CD4-positive, alpha-beta T cell treated with Interleukin-15 for 4 hours (primary cell): ENCODE data around the gene USP47.

Experiments
- DNase-seq: peaks from one replicate; pipeline ENCODE4 v3.0.0-alpha.2; 2020; ENCODE audit warnings: low spot score

USP47 gene

DNA sequence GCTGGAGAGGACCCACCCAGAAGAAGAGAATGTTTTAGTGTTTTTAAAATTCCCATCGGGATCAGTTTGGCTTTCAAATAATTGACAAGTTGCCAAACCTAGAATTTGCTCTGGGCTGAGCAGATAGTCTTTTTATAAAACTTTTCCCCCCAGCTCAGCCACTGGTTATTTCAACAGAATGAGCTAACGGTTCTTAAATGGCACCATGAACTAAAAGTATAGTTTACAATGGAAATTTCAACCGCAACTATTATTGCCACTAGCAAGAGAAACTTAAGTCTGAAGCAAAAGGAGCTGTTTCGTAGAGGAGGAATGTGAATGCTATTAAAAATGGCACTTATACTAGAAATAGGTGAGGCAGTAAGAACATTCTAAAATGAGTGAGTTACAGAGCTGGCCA is 163.3 kb downstream of the USP47 start:
- no peak for DNase-seq

- no peak for DNase-seq
Observed at GRCh38 chr11:12005476-12005875, 163.7 kb downstream of the USP47 start.

DNA sequence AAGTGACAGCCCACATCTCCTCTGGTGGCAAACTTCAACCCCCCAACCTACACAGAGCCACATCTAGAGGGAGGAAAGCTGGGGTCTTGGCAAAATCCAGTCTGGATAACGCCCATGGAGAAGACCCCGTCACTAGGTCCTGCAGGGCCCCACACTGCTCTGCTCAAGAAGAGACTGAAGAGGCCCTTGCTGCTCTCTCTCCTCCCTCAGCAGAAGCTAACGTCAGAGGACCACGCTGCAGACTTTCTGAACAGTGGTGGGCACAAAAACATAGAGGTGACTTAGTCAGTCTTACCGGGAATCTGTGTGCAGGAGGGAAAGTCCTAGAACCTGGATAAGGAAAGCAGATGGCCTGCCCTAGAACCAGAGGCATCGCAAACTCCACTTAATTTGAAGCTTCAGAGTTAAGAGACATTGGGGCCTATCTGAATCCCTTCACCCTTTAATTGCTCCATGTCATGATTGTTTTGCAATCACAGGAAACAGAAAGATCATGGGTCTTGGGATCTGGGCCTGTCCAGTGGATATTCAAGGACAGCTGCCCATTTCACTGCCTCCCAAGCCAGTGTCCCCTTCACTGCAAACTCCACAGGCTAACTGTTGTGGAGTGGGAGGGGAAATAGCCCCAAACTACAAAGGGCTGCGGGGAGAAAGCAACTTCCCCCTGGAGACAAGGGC is 164.9 kb downstream of the USP47 start:
- DNase-seq = no peak

DNA sequence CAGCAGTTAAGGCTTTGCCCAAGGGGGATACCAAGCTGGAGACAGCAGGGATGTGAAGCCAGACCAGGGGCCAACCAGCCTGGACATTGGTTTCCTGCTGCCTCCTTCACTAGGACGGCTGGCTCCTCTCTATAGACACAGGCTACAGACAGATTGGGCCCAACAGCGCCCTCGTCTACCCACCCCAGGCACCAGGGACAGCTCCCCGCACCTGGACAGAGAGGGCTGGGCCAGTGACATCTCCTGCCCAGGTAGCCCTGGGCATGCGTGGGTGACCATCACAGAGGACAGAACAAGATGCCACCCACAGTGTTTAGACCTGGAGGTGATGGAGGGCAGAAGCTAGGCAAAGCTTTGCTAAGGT is 165.4 kb downstream of the USP47 start:
- DNase-seq = no peak

DNA sequence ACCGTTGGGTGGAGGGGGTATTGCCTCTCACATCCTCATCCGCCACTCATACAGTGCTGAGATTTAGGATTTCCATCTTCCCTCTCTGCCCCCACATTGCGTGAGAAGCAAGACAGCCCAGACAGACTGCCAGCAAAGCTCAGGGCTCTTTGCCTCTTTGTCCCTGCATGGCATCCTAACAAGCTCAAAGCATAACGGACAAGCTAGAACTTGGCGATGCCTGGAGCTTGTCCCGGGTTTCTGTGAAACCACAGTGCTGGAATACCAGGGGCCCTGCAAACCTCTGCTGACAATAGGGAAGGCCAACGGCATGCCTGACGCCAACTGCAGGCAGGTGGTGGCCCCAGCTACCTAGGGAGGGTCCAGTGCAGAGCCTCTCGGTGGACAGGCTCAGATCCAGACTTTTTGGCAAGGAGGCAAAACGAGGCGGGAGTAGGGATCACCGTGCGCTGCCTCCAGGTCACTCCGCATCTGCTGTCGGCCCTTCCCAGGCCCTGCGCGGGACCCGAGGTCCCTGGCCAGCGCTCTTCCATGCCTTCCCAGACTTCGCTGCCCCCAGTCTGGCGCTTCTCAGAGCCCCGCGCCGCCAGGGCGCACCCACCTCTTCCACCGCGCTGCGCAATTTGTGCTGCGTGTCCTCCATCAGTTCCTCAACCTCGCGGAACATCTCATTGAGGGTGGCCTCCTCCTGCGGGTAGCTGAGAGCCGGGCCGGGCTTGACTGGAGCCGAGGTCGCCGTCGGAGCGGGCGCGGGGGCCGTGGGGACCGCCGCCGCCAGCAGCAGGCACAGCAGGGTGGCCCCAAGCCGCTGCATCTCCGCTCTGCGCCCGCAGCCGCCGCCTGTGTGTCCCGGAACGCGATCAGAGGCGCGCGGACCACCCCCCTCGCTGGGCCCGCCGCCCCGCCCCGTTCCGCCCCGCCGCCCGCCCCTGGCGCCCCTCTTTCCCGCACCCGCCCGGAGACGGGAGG is 166.3 kb downstream of the USP47 start, which contains the start of gene DKK3:
Gene DKK3 (minus strand): TSS at position 858 of the 969 bp plus-strand sequence. CDS start 44 bp downstream, at position 814.
- no peak for DNase-seq
